Measurements from ENCODE around the gene DIAPH1.

DNA sequence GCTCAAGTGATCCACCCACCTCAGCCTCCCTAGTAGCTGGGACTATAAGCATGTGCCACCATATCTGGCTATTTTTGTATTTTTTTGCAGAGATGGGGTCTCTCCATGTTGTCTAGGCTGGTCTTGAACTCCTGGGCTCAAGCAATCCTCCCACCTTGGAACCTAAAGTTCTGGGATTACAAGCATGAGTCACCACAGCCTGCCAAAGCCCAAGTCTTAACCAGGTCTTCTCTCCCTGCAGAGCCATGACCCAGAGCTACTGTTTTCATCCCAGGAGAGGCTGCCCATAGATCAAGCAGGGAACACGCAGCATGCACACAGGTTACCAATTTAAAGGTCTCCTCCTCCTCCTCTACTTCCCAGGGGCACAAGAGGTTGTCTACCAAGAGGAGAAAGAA lies 100.2 kb downstream of the DIAPH1 start:
- TF ChIP-seq POLR2A (IDR thresholded peaks at IDR 0.05), result no peak
- TF ChIP-seq, protein P1, sequence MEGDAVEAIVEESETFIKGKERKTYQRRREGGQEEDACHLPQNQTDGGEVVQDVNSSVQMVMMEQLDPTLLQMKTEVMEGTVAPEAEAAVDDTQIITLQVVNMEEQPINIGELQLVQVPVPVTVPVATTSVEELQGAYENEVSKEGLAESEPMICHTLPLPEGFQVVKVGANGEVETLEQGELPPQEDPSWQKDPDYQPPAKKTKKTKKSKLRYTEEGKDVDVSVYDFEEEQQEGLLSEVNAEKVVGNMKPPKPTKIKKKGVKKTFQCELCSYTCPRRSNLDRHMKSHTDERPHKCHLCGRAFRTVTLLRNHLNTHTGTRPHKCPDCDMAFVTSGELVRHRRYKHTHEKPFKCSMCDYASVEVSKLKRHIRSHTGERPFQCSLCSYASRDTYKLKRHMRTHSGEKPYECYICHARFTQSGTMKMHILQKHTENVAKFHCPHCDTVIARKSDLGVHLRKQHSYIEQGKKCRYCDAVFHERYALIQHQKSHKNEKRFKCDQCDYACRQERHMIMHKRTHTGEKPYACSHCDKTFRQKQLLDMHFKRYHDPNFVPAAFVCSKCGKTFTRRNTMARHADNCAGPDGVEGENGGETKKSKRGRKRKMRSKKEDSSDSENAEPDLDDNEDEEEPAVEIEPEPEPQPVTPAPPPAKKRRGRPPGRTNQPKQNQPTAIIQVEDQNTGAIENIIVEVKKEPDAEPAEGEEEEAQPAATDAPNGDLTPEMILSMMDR (IDR thresholded peaks at IDR 0.05), result no peak
